ENCODE data around the gene ISYNA1.

Gene ISYNA1

DNA sequence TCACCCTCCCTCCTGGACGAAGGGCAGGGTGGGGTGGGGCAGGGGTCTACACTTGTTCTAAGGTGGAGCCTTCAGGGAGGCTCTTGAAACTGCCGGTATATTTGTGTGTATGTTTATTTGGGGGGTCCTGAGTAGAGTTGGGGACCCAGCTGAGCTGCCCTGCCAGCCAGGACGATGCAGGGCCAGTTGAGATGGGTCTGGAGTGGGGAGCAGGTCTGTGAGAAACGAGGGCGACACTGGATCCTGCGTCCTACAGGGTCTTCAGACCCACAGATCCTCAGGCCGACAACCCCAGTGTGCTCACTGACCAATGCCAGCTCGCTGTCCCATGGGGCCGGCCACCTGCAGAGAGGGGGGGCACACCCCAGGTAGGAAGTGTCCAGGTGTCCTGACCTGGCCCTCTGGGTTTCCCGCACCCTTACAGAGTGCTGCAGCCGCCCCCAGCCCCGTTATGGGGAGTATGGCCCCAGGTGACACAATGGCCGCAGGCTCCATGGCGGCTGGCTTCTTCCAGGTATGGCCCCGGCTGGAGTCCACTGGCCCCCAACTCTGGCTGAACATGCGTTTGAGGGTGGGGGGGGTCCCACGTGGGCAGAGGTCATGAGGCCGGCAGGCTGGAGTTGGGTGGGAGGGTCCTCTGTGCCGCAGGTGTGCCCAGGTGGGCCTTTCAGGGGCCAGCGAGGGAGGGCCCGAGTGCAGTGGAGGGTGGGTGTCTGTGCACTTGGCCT lies 7.4 kb downstream of the ISYNA1 start:
- DNase-seq (ENCODE audit: extremely low read depth, insufficient read length) = no peak
- no peaks in the 10 kb centered on the region for H3K27me3 ChIP-seq (replicated peaks; ENCODE audit: control insufficient read depth, insufficient read depth, low read length)

DNA sequence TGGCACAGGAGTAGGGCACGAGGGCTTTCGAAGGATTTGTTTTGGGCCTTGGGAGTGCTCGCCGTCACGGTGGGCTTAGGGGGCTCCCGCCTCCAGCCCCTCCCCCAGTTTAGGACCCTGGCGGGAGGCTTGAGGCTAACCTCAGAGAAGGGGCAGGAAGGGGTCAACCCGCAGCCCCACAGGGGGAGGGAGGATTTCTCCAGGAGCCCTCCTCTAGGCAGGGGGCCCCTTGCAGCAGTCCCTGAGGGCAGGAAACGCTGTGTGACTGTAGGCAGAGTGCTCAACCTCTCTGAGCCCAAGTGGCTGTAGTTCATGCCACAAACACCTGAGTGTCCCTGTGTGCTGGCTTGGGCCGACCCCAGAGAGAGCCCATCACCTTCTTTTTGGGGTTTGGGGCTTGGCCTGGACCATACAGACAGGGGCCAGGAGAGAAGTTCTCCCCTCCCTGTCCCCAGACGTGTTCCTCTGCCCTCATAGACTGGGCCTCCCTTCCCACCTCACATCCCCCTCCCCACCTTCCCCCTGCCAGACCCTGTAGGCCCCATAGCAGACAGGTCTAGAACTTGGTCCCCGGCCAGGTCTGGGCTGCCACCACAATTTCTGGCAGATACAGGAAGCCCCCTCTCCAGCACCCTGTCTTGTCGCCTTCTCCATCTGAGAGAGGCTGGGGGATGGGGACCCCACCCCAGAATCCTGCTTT lies 8.1 kb downstream of the ISYNA1 start:
- Histone ChIP-seq H3K27me3 (replicated peaks; ENCODE audit: control insufficient read depth, insufficient read depth, low read length) (no peaks in the 10 kb centered on the region), H3K4me3 (replicated peaks; ENCODE audit: low read depth, low read length) (peak overlapping the region; percentile 56), H3K36me3 (ENCODE audit: control insufficient read depth, insufficient read depth, low read length) (peaks cover 2% of the 10 kb centered on the region; the same call in 1 of the 2 replicates)
- TF ChIP-seq CTCF (IDR thresholded peaks at IDR 0.05; ENCODE audit: insufficient read depth, low read length, poor library complexity, severe bottlenecking) = no peak
- no peak for DNase-seq (ENCODE audit: extremely low read depth, insufficient read length)

More for the DNA sequence above, 7.4 kb downstream of the ISYNA1 start:
- TF ChIP-seq CTCF (IDR thresholded peaks at IDR 0.05; ENCODE audit: insufficient read depth, low read length, poor library complexity, severe bottlenecking) = no peak
- no peak overlapping the region for H3K4me3 ChIP-seq (replicated peaks; ENCODE audit: low read depth, low read length)
- H3K36me3 ChIP-seq (ENCODE audit: control insufficient read depth, insufficient read depth, low read length) = peaks cover 2% of the 10 kb centered on the region; the same call in 1 of the 2 replicates

- DNase-seq (ENCODE audit: extremely low read depth, insufficient read length) = peak; percentile 89
- peak; percentile 4 for TF ChIP-seq CTCF (IDR thresholded peaks at IDR 0.05; ENCODE audit: insufficient read depth, low read length, poor library complexity, severe bottlenecking)
- Histone ChIP-seq H3K27me3 (replicated peaks; ENCODE audit: control insufficient read depth, insufficient read depth, low read length) (no peaks in the 10 kb centered on the region), H3K4me3 (replicated peaks; ENCODE audit: low read depth, low read length) (peak overlapping the region; percentile 56), H3K36me3 (ENCODE audit: control insufficient read depth, insufficient read depth, low read length) (peaks cover 2% of the 10 kb centered on the region; the same call in 1 of the 2 replicates)
Observed at GRCh38 chr19:18428787-18429674, 8.9 kb downstream of the ISYNA1 start.

DNA sequence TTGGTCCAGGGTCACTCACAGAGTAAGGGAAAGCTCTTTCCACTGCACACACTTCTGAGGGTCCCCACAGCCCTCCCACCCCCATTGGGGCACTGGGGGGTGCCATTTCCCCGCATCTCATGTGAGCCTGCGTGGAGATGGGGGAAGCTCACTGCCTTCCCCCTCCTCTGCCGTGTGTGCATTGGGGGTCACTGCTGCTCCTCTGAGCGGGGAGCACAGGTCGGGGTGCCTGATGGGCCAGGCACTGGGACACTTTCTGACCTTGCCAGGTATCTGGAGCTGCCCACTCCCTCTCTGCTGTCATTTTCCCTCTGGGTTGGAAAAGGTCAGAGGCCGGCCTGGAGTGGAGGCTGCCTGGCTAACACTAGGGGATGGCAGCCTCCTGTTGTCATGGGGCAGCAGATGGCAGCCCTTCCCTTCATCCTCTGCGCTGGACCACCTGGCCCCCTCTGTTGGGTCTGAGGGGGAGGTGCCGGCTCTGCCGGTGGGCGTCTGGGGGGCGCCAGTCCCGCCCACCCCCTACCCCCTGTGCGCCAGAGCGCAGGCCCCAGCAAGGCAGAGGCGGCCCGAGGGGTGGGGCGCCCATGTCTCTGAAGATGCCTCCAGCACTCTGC lies 9.7 kb downstream of the ISYNA1 start:
- DNase-seq (ENCODE audit: extremely low read depth, insufficient read length) = no peak
- H3K4me3 ChIP-seq (replicated peaks; ENCODE audit: low read depth, low read length) = no peak overlapping the region
- peaks cover 2% of the 10 kb centered on the region; the same call in 1 of the 2 replicates for H3K36me3 ChIP-seq (ENCODE audit: control insufficient read depth, insufficient read depth, low read length)
- H3K27me3 ChIP-seq (replicated peaks; ENCODE audit: control insufficient read depth, insufficient read depth, low read length) = no peaks in the 10 kb centered on the region
- no peak for TF ChIP-seq CTCF (IDR thresholded peaks at IDR 0.05; ENCODE audit: insufficient read depth, low read length, poor library complexity, severe bottlenecking)

- TF ChIP-seq CTCF (IDR thresholded peaks at IDR 0.05; ENCODE audit: insufficient read depth, low read length, poor library complexity, severe bottlenecking) = no peak
- no peak for DNase-seq (ENCODE audit: extremely low read depth, insufficient read length)
- H3K4me3 ChIP-seq (replicated peaks; ENCODE audit: low read depth, low read length) = no peak overlapping the region
- H3K27me3 ChIP-seq (replicated peaks; ENCODE audit: control insufficient read depth, insufficient read depth, low read length) = no peaks in the 10 kb centered on the region
- H3K36me3 ChIP-seq (ENCODE audit: control insufficient read depth, insufficient read depth, low read length) = peaks cover 2% of the 10 kb centered on the region; the same call in 1 of the 2 replicates
Observed at GRCh38 chr19:18427743-18428113, 10.2 kb downstream of the ISYNA1 start.

Data from GM06990 (cell line).